Erythroblast (primary cell): ENCODE measurements around the gene EHBP1.

Experiments used
- GATA1 ChIP-seq: IDR thresholded peaks from 2 replicates; pipeline ENCODE4 v1.6.1; 2011; ENCODE audit warnings: low read depth, mild to moderate bottlenecking, control low read depth, low read length, moderate library complexity
- POLR2A ChIP-seq: IDR thresholded peaks from 2 replicates; pipeline ENCODE4 v1.6.1; 2011; ENCODE audit warnings: mild to moderate bottlenecking, low read length

- no peak for TF ChIP-seq POLR2A
- no peak for TF ChIP-seq GATA1
Measured at GRCh38 chr2:62725712-62726055, 20.2 kb downstream of the EHBP1 start.
